MM.1S (cell line): ENCODE data around the gene CEP83.
A peak's percentile ranks its signal among the peaks of the same experiment; 100 is the strongest.

Source experiments
- DNase-seq: peaks from one replicate; pipeline ENCODE4 v3.0.0-alpha.2; 2015
- H2AFZ ChIP-seq: fragments of 300-600 bp; sonication (generic); 2 replicates; pipeline ENCODE4 v1.6.0; 2016; ENCODE audit warnings: antibody characterized with exemption, low read length
- H3F3A ChIP-seq: fragments of 300-600 bp; sonication (generic); 2 replicates; pipeline ENCODE4 v1.6.1; 2016; ENCODE audit warnings: mild to moderate bottlenecking, antibody characterized with exemption, low read length, moderate library complexity, mixed read lengths; ENCODE audit not compliant: insufficient read depth
- H3K27ac ChIP-seq: fragments of 300-600 bp; sonication (generic); 2 replicates; pipeline ENCODE4 v1.5.1; 2016; ENCODE audit warnings: mild to moderate bottlenecking, low read length
- H3K27me3 ChIP-seq: fragments of 300-600 bp; sonication (generic); replicated peaks from 2 replicates; pipeline ENCODE4 v1.6.0; 2016; ENCODE audit warnings: low read length; ENCODE audit not compliant: insufficient read depth
- H3K36me3 ChIP-seq: fragments of 300-600 bp; sonication (generic); replicated peaks from 2 replicates; pipeline ENCODE4 v1.6.1; 2016; ENCODE audit warnings: mild to moderate bottlenecking, low read length, mixed read lengths; ENCODE audit not compliant: insufficient read depth
- H3K4me1 ChIP-seq: fragments of 300-600 bp; sonication (generic); 2 replicates; pipeline ENCODE4 v1.6.1; 2016; ENCODE audit warnings: low read length, mixed read lengths
- H3K4me2 ChIP-seq: fragments of 300-600 bp; sonication (generic); 2 replicates; pipeline ENCODE4 v1.6.0; 2016; ENCODE audit warnings: low read depth, low read length
- H3K4me3 ChIP-seq: fragments of 300-600 bp; sonication (generic); 2 replicates; pipeline ENCODE4 v1.5.1; 2016; ENCODE audit warnings: low read length, mixed read lengths
- H3K79me2 ChIP-seq: fragments of 300-600 bp; sonication (generic); 2 replicates; pipeline ENCODE4 v1.6.1; 2016; ENCODE audit warnings: mixed run types, low read length, mixed read lengths
- H3K9ac ChIP-seq: fragments of 300-600 bp; sonication (generic); 2 replicates; pipeline ENCODE4 v1.6.1; 2016; ENCODE audit warnings: low read length, mixed read lengths
- H3K9me2 ChIP-seq: fragments of 300-600 bp; sonication (generic); replicated peaks from 2 replicates; pipeline ENCODE4 v1.6.1; 2016; ENCODE audit warnings: mild to moderate bottlenecking, low read length, mixed read lengths; ENCODE audit not compliant: insufficient read depth
- H3K9me3 ChIP-seq: fragments of 300-600 bp; sonication (generic); replicated peaks from 2 replicates; pipeline ENCODE4 v1.6.1; 2016; ENCODE audit warnings: mild to moderate bottlenecking, low read length, mixed read lengths; ENCODE audit not compliant: insufficient read depth
- H4K20me1 ChIP-seq: fragments of 300-600 bp; sonication (generic); 2 replicates; pipeline ENCODE4 v1.6.1; 2016; ENCODE audit warnings: mild to moderate bottlenecking, low read length, moderate library complexity, mixed read lengths; ENCODE audit not compliant: insufficient read depth
- CTCF ChIP-seq: fragments of 300-600 bp; sonication (generic); IDR thresholded peaks from 2 replicates; pipeline ENCODE4 v1.5.1; 2016; ENCODE audit warnings: antibody characterized with exemption, low read length, mixed read lengths
- EZH2 ChIP-seq: fragments of 300-600 bp; sonication (generic); optimal IDR thresholded peaks from 2 replicates; pipeline ENCODE3; 2017; ENCODE audit warnings: low read depth, mild to moderate bottlenecking, antibody characterized with exemption, low read length, mixed read lengths
- EZH2phosphoT487 ChIP-seq: fragments of 300-600 bp; sonication (generic); IDR thresholded peaks from 2 replicates; pipeline ENCODE4 v1.6.1; 2018; ENCODE audit warnings: antibody characterized with exemption, low read length

The CEP83 gene

GRCh38 chr12:94445662-94446061, 14.0 kb downstream of the CEP83 start:
- Histone ChIP-seq H2AFZ (no peak overlapping the region), H3K4me3 (no peak overlapping the region), H4K20me1 (no peaks in the 10 kb centered on the region), H3K27me3 (no peaks in the 10 kb centered on the region), H3K9me2 (no peaks in the 10 kb centered on the region), H3K4me1 (no peaks in the 10 kb centered on the region), H3K9me3 (no peaks in the 10 kb centered on the region), H3F3A (no peaks in the 10 kb centered on the region), H3K79me2 (peaks cover 95% of the 10 kb centered on the region), H3K27ac (no peak overlapping the region), H3K4me2 (no peak overlapping the region), H3K36me3 (no peaks in the 10 kb centered on the region; the same call in 1 of the 2 replicates), H3K9ac (no peak overlapping the region)
- DNase-seq, result no peak
- no peak for TF ChIP-seq EZH2
- TF ChIP-seq EZH2phosphoT487, result no peak
- TF ChIP-seq CTCF, result no peak

GRCh38 chr12:94437303-94437702, 22.4 kb downstream of the CEP83 start:
- Histone ChIP-seq H3K9me3 (no peaks in the 10 kb centered on the region), H3K79me2 (peaks cover 89% of the 10 kb centered on the region), H3K27me3 (no peaks in the 10 kb centered on the region), H4K20me1 (no peaks in the 10 kb centered on the region), H3K4me2 (no peak overlapping the region), H3K4me3 (no peak overlapping the region), H3K4me1 (0 out of 2 replicates have a peak, but pooled peaks cover 6% of the 10 kb centered on the region), H3F3A (no peaks in the 10 kb centered on the region), H2AFZ (no peak overlapping the region), H3K36me3 (no peaks in the 10 kb centered on the region), H3K27ac (no peak overlapping the region), H3K9me2 (no peaks in the 10 kb centered on the region), H3K9ac (no peak overlapping the region)
- no peak for TF ChIP-seq EZH2
- no peak for TF ChIP-seq EZH2phosphoT487
- no peak for TF ChIP-seq CTCF
- no peak for DNase-seq

- no peaks in the 10 kb centered on the region for H3F3A ChIP-seq
- peaks cover 83% of the 10 kb centered on the region for H3K79me2 ChIP-seq
- H3K9me2 ChIP-seq, result no peaks in the 10 kb centered on the region
- no peak overlapping the region for H2AFZ ChIP-seq
- no peak overlapping the region for H3K27ac ChIP-seq
- H3K36me3 ChIP-seq, result no peaks in the 10 kb centered on the region
- H3K27me3 ChIP-seq, result no peaks in the 10 kb centered on the region
- H4K20me1 ChIP-seq, result no peaks in the 10 kb centered on the region
- TF ChIP-seq EZH2 (no peak), CTCF (no peak), EZH2phosphoT487 (no peak)
- H3K4me2 ChIP-seq, result no peak overlapping the region
- no peaks in the 10 kb centered on the region for H3K9me3 ChIP-seq
- peak; percentile 28 for DNase-seq
- 0 out of 2 replicates have a peak, but pooled peaks cover 6% of the 10 kb centered on the region for H3K4me1 ChIP-seq
- no peak overlapping the region for H3K4me3 ChIP-seq
- no peak overlapping the region for H3K9ac ChIP-seq
These were observed 24.1 kb downstream of the CEP83 start for GRCh38 chr12:94435511-94435927.
